ENCODE data around the gene FER. TPM values are rescaled to one million over a fixed set of nuclear protein-coding genes. Genes with fewer than 3 reads are reported as not detected.
"Not testable (repeated sequence)": the region's sequence is repeated elsewhere in the genome, so short reads cannot be mapped to it uniquely, and the experiment has no call there.

FER gene
- total RNA-seq = 10 to 100 TPM; 11.7 to 21.9 (median 15.3) TPM
- polyA plus RNA-seq = 1 to 10 TPM; 1.4 to 1.8 TPM
- long read RNA-seq, donor 1, partial matches to known transcripts = 2 of 8 reads
- long read RNA-seq, donor 1, other reads (novel, unspliced or antisense) = 6 of 8 reads
- long read RNA-seq, donor 2, full-length matches to known transcripts = 1 of 8 reads
- long read RNA-seq, donor 2, partial matches to known transcripts = 1 of 8 reads
- long read RNA-seq, donor 2, other reads (novel, unspliced or antisense) = 6 of 8 reads
- long read RNA-seq, donor 3, partial matches to known transcripts = 1 of 9 reads
- long read RNA-seq, donor 3, other reads (novel, unspliced or antisense) = 8 of 9 reads

GRCh38 chr5:108747774-108748400 lies at the start of gene FER:
Gene FER, plus strand, starts transcription at chr5:108747897. Its CDS starts 50,286 bp downstream, at chr5:108798183.
- Histone ChIP-seq H3K27me3 (no peaks in the 10 kb centered on the region), H3K4me3 (peak within 1 kb of the TSS; percentile 72 to 98 (median 92)), H3K27ac (peak within 1 kb of the TSS; percentile 95 to 100 (median 98)), H3K36me3 (no peaks in the 10 kb centered on the region), H3K4me1 (peaks cover 0 to 27% (median 14%) of the 10 kb centered on the region in 9 donors), H3K9me3 (no peaks in the 10 kb centered on the region)
- intact Hi-C loops (cut with DNase I) = loop anchor here in 6 of 10 donors (1.0 to 10.0 kb wide), 4 partner anchors 19 to 663 kb away; no protein-coding TSS in a partner anchor
- ATAC-seq = peak in 7 of 8 donors; percentile 18 to 56 (median 36)
- TF ChIP-seq, protein P1, sequence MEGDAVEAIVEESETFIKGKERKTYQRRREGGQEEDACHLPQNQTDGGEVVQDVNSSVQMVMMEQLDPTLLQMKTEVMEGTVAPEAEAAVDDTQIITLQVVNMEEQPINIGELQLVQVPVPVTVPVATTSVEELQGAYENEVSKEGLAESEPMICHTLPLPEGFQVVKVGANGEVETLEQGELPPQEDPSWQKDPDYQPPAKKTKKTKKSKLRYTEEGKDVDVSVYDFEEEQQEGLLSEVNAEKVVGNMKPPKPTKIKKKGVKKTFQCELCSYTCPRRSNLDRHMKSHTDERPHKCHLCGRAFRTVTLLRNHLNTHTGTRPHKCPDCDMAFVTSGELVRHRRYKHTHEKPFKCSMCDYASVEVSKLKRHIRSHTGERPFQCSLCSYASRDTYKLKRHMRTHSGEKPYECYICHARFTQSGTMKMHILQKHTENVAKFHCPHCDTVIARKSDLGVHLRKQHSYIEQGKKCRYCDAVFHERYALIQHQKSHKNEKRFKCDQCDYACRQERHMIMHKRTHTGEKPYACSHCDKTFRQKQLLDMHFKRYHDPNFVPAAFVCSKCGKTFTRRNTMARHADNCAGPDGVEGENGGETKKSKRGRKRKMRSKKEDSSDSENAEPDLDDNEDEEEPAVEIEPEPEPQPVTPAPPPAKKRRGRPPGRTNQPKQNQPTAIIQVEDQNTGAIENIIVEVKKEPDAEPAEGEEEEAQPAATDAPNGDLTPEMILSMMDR (IDR thresholded peaks at IDR 0.05) = no peak
- WGBS, 2 donors = 0% methylated on average over 21 of the region's 21 CpGs
- peak in 1 of 2 donors; percentile 40 for DNase-seq

- 95 to 96% methylated on average over 5 of the region's 5 CpGs for WGBS, 2 donors
- H3K36me3 ChIP-seq; DNase-seq; H3K9me3 ChIP-seq; H3K27me3 ChIP-seq; H3K27ac ChIP-seq; ATAC-seq; H3K4me3 ChIP-seq; H3K4me1 ChIP-seq; intact Hi-C loops (cut with DNase I): not testable (repeated sequence)
Observed at GRCh38 chr5:108700388-108700787, 47.3 kb upstream of the FER start.

- Histone ChIP-seq H3K4me3 (no peak overlapping the region), H3K27me3 (no peaks in the 10 kb centered on the region), H3K36me3 (no peaks in the 10 kb centered on the region), H3K4me1 (no peaks in the 10 kb centered on the region), H3K9me3 (peaks cover 0 to 8% (median 0%) of the 10 kb centered on the region in 11 donors), H3K27ac (no peak overlapping the region)
- ATAC-seq (no peak), DNase-seq (no peak)
- intact Hi-C loops (cut with DNase I) = no loop called here
- 20 to 29% methylated on average over 3 of the region's 3 CpGs for WGBS, 2 donors
- TF ChIP-seq, protein P1 (IDR thresholded peaks at IDR 0.05) = no peak
Observed at GRCh38 chr5:108700930-108701329, 46.8 kb upstream of the FER start.

DNA sequence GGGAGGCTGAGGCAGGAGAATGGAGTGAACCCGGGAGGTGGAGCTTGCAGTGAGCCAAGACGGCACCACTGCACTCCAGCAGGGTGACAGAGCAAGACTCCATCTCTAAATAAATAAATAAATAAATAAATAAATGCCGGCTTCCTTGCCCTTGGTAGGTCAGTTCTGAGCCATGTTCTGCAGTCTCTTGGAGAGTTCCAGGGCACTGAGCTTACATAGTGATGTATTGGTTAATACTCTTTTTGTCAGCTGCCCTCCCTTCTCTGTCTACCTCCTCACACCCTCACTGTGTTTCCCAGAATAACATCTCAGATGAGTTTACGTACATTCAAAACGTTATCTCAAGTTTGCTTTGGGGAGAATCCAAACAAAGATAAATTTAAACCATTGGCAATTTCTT lies 45.2 kb upstream of the FER start:
- no peak for ATAC-seq
- DNase-seq = no peak
- no peaks in the 10 kb centered on the region for H3K9me3 ChIP-seq
- H3K4me3 ChIP-seq = no peak overlapping the region
- TF ChIP-seq, protein P1 (IDR thresholded peaks at IDR 0.05) = no peak
- no peaks in the 10 kb centered on the region for H3K36me3 ChIP-seq
- intact Hi-C loops (cut with DNase I) = no loop called here
- no peaks in the 10 kb centered on the region for H3K27me3 ChIP-seq
- H3K4me1 ChIP-seq = no peaks in the 10 kb centered on the region
- H3K27ac ChIP-seq = no peak overlapping the region
- 68 to 76% methylated on average over 5 of the region's 5 CpGs for WGBS, 2 donors

- intact Hi-C loops (cut with DNase I) = no loop called here
- Histone ChIP-seq H3K27ac (no peak overlapping the region), H3K4me1 (no peaks in the 10 kb centered on the region), H3K27me3 (no peaks in the 10 kb centered on the region), H3K9me3 (no peaks in the 10 kb centered on the region), H3K4me3 (no peak overlapping the region), H3K36me3 (no peaks in the 10 kb centered on the region)
- TF ChIP-seq, protein P1 (IDR thresholded peaks at IDR 0.05) = no peak
- ATAC-seq = no peak
- WGBS, 2 donors = 69 to 74% methylated on average over 5 of the region's 5 CpGs
- DNase-seq = no peak
Observed at GRCh38 chr5:108703313-108703712, 44.4 kb upstream of the FER start.

Data from heart right ventricle (tissue), 16 donors.